Measurements from ENCODE around the gene ZNF511. TPM values are rescaled to one million over a fixed set of nuclear protein-coding genes. Genes with fewer than 3 reads are reported as not detected.

ZNF511 gene
- total RNA-seq, 1 donor from 2014 or later = 40.5 TPM

DNA sequence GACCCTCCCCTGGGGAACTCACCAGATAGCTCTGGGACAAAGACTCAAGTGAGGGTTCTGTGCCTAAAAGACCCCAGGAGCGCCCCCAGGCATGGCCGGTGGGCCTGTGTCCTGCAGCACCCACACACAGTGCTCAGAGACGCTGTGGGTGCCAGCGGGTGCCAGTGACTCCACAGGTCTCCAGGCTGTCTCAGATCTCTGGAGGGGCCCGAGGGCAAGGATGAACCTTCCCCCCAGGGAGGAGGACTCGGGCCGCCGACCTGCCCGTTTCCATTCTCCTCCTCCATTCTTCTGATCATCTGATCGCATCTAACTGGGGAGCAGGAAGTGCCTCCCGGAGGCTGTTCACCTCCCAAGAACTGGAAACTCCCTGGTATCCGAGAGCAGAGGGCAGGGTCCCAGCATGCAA is 33.0 kb upstream of the ZNF511 start:
- peak overlapping the region; percentile 34 for H3K4me3 ChIP-seq
- no peak for DNase-seq
- no peak overlapping the region for H3K27ac ChIP-seq (replicated peaks)
- H3K9me3 ChIP-seq (replicated peaks) = no peaks in the 10 kb centered on the region
- peaks cover 21% of the 10 kb centered on the region for H3K36me3 ChIP-seq
- TF ChIP-seq, protein P1, sequence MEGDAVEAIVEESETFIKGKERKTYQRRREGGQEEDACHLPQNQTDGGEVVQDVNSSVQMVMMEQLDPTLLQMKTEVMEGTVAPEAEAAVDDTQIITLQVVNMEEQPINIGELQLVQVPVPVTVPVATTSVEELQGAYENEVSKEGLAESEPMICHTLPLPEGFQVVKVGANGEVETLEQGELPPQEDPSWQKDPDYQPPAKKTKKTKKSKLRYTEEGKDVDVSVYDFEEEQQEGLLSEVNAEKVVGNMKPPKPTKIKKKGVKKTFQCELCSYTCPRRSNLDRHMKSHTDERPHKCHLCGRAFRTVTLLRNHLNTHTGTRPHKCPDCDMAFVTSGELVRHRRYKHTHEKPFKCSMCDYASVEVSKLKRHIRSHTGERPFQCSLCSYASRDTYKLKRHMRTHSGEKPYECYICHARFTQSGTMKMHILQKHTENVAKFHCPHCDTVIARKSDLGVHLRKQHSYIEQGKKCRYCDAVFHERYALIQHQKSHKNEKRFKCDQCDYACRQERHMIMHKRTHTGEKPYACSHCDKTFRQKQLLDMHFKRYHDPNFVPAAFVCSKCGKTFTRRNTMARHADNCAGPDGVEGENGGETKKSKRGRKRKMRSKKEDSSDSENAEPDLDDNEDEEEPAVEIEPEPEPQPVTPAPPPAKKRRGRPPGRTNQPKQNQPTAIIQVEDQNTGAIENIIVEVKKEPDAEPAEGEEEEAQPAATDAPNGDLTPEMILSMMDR (IDR thresholded peaks at IDR 0.05; ENCODE audit: borderline replicate concordance) = no peak
- H3K4me1 ChIP-seq = peaks cover 14% of the 10 kb centered on the region
- intact Hi-C loops (cut with micrococcal nuclease) = no loop called here
- H3K27me3 ChIP-seq (ENCODE audit: low read depth) = peaks cover 39% of the 10 kb centered on the region

GRCh38 chr10:133276100-133276434 is 32.6 kb upstream of the ZNF511 start:
- H3K36me3 ChIP-seq = peaks cover 22% of the 10 kb centered on the region
- intact Hi-C loops (cut with micrococcal nuclease) = no loop called here
- TF ChIP-seq, protein P1 (IDR thresholded peaks at IDR 0.05; ENCODE audit: borderline replicate concordance) = no peak
- H3K9me3 ChIP-seq (replicated peaks) = no peaks in the 10 kb centered on the region
- DNase-seq = no peak
- peaks cover 39% of the 10 kb centered on the region for H3K27me3 ChIP-seq (ENCODE audit: low read depth)
- peak overlapping the region; percentile 34 for H3K4me3 ChIP-seq
- no peak overlapping the region for H3K27ac ChIP-seq (replicated peaks)
- H3K4me1 ChIP-seq = peaks cover 14% of the 10 kb centered on the region

DNA sequence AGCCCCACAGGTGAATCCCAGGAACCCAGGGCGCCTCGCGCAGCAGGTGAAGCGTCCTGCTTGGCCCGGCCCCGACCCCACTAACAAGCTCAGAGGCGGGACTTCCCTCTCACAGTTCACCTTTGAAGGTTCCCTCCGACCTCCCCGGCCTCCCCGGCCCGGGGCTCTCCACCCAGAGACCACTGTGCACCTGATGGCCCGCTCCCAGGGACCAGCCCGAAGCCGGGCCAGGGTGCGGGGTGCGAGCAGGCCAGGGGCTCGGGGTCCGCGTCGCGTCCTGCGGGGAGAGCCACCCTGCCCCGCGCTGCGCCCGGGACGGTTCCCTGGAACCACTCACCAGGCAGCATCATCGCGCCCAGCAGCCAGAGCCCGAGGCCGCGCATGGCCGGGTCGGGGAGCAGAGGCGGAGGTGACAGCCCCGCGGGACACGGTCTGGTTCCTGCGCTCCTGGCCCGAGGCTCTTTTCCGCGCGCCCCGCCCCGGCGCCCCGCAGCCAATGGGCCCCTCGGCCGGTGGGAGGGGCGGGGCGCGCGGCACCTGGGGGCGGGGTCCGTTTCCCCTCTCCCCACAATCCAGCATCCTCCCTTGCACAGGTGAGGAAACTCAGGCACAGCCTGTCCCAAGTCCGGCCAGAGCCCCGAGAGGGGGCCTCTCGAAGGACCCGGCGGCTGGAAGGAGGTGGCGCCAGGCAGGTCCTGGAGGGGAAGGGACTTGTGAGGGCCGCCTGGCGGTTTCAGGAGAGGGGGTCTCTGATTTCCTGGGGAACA is 32.1 kb upstream of the ZNF511 start, which contains the start of gene ADAM8:
Gene ADAM8 (minus strand): TSS at position 434 of the 767 bp plus-strand sequence. CDS start 51 bp downstream, at position 383.
- no peak for DNase-seq
- TF ChIP-seq, protein P1 (IDR thresholded peaks at IDR 0.05; ENCODE audit: borderline replicate concordance) = no peak
- peaks cover 39% of the 10 kb centered on the region for H3K27me3 ChIP-seq (ENCODE audit: low read depth)
- peak within 1 kb of the TSS; percentile 34 for H3K4me3 ChIP-seq
- H3K4me1 ChIP-seq = peaks cover 14% of the 10 kb centered on the region
- peaks cover 27% of the 10 kb centered on the region for H3K36me3 ChIP-seq
- H3K27ac ChIP-seq (replicated peaks) = no peak within 1 kb of the TSS
- no peaks in the 10 kb centered on the region for H3K9me3 ChIP-seq (replicated peaks)
- intact Hi-C loops (cut with micrococcal nuclease) = no loop called here

DNA sequence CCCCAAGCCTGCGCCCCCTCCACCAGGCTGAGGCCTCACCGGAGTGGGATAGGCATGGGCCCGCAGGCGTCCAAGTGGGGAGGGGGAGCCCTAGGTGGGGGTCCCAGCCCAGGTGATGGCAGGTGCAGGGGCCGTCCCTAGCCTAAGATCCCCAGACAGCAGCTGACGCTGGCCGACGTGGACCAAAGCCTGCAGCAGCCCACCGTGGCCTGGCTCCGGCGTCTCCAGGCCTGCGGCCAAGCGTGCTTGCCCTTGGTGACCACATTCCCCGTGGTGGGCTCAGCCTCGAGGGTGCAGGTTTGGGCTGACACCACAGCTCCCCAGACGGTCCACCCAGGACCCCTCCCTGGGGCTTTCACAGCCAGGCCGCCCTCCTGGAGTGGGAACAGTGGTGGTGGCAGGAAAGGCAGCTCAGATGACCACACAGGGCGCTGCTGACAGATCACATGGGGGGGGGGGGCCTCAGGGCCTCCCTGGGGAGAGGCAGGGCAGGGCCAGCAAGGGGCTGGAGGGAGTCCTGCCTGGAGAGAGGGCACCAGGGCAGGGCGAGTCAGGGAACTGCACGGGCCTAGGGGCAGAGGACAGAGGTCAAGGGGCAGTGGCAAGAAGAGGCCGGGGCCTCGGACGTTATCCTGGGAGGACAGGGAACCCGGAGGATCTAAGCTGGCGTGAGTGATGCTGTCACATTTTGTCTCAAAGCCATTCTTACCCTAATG is 31.3 kb upstream of the ZNF511 start:
- H3K4me1 ChIP-seq = peaks cover 14% of the 10 kb centered on the region
- H3K36me3 ChIP-seq = peaks cover 36% of the 10 kb centered on the region
- DNase-seq = no peak
- no peaks in the 10 kb centered on the region for H3K9me3 ChIP-seq (replicated peaks)
- H3K4me3 ChIP-seq = no peak overlapping the region
- H3K27ac ChIP-seq (replicated peaks) = no peak overlapping the region
- peaks cover 39% of the 10 kb centered on the region for H3K27me3 ChIP-seq (ENCODE audit: low read depth)
- intact Hi-C loops (cut with micrococcal nuclease) = no loop called here
- TF ChIP-seq, protein P1 (IDR thresholded peaks at IDR 0.05; ENCODE audit: borderline replicate concordance) = no peak

GRCh38 chr10:133277993-133278576 is 30.6 kb upstream of the ZNF511 start:
- TF ChIP-seq, protein P1 (IDR thresholded peaks at IDR 0.05; ENCODE audit: borderline replicate concordance) = no peak
- intact Hi-C loops (cut with micrococcal nuclease) = no loop called here
- Histone ChIP-seq H3K27ac (replicated peaks) (no peak overlapping the region), H3K4me3 (no peak overlapping the region), H3K27me3 (ENCODE audit: low read depth) (peaks cover 39% of the 10 kb centered on the region), H3K36me3 (peaks cover 42% of the 10 kb centered on the region), H3K9me3 (replicated peaks) (no peaks in the 10 kb centered on the region), H3K4me1 (peaks cover 14% of the 10 kb centered on the region)
- DNase-seq = no peak
